DND-41 (cell line): Measurements from ENCODE around the gene TRIP4.

Source experiments
- EZH2 ChIP-seq: IDR thresholded peaks from 3 replicates; pipeline ENCODE4 v1.6.1; 2012; ENCODE audit warnings: borderline replicate concordance, low read depth, mild to moderate bottlenecking, moderate library complexity, low read length, inconsistent platforms; ENCODE audit not compliant: severe bottlenecking
- TF ChIP-seq, protein P1 (sequence below): IDR thresholded peaks from 2 replicates; pipeline ENCODE4 v1.5.1; 2012; ENCODE audit warnings: borderline replicate concordance, low read length, moderate library complexity, mild to moderate bottlenecking; ENCODE audit not compliant: poor library complexity, severe bottlenecking; ENCODE audit errors: extremely low read depth

DNA sequence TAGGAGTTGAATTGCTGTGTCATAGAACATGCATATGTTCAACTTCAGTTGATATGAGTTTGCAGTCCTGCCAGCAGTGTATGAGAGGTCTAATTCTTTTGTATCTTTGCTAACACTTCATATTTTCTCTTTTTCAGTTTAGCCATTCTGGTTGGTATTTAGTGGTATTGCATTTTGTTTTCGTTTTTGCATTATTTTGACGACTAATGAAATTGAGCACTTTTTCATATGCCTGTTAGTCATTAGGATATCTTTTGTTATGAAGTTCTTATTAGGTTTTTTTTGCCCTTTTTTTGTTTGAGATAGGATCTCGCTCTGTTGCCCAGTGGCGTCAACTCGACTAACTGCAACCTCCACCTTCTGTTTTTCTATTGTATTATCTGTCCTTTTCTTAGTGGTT is 9.2 kb downstream of the TRIP4 start:
- TF ChIP-seq, protein P1, sequence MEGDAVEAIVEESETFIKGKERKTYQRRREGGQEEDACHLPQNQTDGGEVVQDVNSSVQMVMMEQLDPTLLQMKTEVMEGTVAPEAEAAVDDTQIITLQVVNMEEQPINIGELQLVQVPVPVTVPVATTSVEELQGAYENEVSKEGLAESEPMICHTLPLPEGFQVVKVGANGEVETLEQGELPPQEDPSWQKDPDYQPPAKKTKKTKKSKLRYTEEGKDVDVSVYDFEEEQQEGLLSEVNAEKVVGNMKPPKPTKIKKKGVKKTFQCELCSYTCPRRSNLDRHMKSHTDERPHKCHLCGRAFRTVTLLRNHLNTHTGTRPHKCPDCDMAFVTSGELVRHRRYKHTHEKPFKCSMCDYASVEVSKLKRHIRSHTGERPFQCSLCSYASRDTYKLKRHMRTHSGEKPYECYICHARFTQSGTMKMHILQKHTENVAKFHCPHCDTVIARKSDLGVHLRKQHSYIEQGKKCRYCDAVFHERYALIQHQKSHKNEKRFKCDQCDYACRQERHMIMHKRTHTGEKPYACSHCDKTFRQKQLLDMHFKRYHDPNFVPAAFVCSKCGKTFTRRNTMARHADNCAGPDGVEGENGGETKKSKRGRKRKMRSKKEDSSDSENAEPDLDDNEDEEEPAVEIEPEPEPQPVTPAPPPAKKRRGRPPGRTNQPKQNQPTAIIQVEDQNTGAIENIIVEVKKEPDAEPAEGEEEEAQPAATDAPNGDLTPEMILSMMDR = no peak
- TF ChIP-seq EZH2 = no peak
